Fibroblast of the aortic adventitia (primary cell): Measurements from ENCODE around the gene OR2L8. TPM values are rescaled to one million over a fixed set of nuclear protein-coding genes. Genes with fewer than 3 reads are reported as not detected.

ENCODE experiments used
- DNase-seq: peaks from one replicate; pipeline ENCODE4 v3.0.0-alpha.2; 2010; ENCODE audit warnings: low read depth
- H3K4me3 ChIP-seq: 2 replicates; pipeline ENCODE4 v1.5.1; 2011; ENCODE audit warnings: low read depth, mild to moderate bottlenecking, control low read depth, low read length, moderate library complexity
- total RNA-seq: library from RNA; depleted of rRNA; stranded (reverse); fragments of >200 nt; gene quantifications from 2 replicates; pipeline ENCODE4 v1.2.3, GENCODE V29; 2012; ENCODE audit warnings: low replicate concordance
- TF ChIP-seq, protein P1 (sequence below): IDR thresholded peaks from 2 replicates; pipeline ENCODE4 v1.5.1; 2011; ENCODE audit warnings: mild to moderate bottlenecking, low read length, control low read depth, inconsistent platforms; ENCODE audit not compliant: insufficient read depth

Gene OR2L8
- total RNA-seq, 1 donor = not detected

DNA sequence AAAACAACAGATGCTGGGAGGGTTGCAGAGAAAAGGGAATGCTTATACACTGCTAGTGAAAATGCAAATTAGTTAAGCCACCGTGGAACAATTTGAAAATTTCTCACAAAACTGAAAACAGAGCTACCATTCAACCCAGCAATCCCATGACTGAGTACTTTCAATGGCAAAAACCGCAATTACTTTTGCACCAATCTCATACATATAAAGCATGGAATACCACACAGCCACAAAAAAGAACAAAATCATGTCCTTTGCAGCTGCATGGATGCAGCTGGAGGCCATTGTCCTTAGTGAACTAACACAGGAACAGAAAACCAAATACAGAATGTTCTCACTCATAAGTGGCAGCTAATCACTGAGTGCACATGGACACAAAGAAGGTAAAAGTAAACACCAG is 34.9 kb upstream of the OR2L8 start:
- no peak for DNase-seq
- TF ChIP-seq, protein P1, sequence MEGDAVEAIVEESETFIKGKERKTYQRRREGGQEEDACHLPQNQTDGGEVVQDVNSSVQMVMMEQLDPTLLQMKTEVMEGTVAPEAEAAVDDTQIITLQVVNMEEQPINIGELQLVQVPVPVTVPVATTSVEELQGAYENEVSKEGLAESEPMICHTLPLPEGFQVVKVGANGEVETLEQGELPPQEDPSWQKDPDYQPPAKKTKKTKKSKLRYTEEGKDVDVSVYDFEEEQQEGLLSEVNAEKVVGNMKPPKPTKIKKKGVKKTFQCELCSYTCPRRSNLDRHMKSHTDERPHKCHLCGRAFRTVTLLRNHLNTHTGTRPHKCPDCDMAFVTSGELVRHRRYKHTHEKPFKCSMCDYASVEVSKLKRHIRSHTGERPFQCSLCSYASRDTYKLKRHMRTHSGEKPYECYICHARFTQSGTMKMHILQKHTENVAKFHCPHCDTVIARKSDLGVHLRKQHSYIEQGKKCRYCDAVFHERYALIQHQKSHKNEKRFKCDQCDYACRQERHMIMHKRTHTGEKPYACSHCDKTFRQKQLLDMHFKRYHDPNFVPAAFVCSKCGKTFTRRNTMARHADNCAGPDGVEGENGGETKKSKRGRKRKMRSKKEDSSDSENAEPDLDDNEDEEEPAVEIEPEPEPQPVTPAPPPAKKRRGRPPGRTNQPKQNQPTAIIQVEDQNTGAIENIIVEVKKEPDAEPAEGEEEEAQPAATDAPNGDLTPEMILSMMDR = no peak
- H3K4me3 ChIP-seq = no peak overlapping the region

DNA sequence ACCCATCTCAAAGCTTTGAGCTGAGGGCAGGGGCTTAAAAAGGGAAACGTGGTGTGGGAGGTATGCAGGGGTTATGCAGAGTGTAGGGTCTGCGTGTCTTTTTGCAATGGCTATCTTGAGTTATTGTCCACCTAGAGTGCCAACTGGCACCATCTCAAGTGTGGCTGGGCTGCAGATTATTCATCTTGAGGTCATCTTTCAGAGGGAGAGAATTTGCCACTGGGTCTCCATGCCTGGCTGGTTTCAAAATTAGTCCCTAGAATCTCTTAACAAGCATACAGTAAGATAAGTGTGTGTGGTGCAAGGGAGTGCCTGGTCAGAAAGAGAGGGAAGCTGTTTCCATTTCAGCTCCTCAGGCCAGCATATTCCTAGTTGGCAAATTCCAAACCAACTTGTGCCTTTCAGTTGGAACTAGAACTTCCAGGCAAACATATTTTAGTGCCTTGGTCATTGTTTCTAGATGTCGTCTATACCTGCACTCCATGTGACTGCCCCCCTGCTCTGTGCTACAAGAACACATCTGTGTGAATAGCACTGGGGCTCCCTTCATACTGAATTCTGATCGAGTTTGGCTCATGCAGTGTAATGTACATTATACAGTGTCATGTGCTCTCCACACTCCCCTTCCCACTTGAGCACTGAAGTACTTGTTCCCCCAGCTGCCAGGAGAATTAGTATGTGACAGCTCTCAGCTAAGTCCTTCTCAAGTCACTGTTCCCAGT is 33.6 kb upstream of the OR2L8 start:
- TF ChIP-seq, protein P1 = no peak

DNA sequence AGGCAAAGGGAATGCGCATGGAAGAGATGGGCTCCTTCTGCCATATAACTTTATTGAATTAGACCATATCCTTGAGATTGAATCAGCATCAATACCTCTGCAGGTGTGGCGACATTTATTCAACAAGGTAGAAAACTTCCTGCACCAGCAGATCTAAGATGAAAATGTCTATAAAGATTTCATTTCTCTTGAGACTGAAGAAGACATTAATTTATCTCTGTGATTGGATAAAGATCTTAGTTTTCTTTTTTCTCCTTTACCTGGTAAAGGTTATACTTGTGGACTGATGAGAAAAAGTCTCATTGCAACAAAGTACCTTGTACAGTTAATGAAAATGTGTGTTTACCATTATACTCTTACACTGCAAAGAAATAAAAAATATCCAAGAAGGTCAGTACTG is 28.7 kb upstream of the OR2L8 start, which contains the start of gene OR2T8:
Gene OR2T8 (plus strand): TSS at position 301 of the 400 bp plus-strand sequence. CDS start 766 bp downstream, outside the sequence.
- no peak for DNase-seq
- H3K4me3 ChIP-seq = no peak within 1 kb of the TSS
- TF ChIP-seq, protein P1 = no peak

More for the DNA sequence above, 33.6 kb upstream of the OR2L8 start:
- no peak overlapping the region for H3K4me3 ChIP-seq
- DNase-seq = no peak

DNA sequence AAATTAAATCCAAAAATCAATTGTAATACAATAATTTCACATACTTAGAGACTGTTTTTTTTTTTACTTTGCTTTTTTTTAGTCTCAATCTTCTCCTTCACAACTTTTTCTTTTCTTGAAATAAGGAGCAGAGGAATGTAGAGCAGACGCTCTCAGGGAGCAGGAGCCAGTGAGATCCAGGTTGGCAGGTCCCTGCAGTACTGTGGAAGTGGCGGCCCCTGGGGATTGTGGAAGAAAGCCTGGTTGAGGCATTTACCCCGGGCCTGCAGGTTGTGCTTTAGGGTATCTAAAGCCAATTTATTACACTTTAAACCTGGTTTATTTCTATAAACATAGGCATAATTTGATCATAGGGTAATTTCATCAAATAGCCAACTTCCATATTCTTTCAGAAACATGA is 24.7 kb upstream of the OR2L8 start:
- H3K4me3 ChIP-seq = no peak overlapping the region
- no peak for DNase-seq
- TF ChIP-seq, protein P1 = no peak

DNA sequence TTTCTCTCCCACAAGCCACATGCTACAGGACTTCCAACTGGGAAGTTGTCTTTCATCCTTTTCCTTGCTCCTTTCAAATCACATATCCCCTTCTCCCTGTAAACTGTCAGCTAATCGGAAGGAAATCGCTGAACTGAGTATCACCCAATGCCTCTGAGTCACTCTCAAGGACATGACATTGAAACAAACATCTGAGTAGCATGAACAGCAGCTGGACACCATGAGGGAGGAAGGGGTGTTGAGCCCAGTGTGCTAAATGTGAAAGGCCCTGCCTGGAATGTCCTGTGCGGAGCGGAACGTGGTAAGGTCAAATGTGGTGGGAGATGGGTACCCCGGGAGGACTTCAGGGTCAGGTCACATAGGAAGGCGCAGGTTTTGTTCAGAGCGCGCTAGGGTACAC is 23.8 kb upstream of the OR2L8 start, which contains the start of gene OR2AJ1:
Gene OR2AJ1 (plus strand): TSS at position 22 of the 400 bp plus-strand sequence. CDS start 8,880 bp downstream, outside the sequence.
- no peak within 1 kb of the TSS for H3K4me3 ChIP-seq
- TF ChIP-seq, protein P1 = no peak
- DNase-seq = no peak

DNA sequence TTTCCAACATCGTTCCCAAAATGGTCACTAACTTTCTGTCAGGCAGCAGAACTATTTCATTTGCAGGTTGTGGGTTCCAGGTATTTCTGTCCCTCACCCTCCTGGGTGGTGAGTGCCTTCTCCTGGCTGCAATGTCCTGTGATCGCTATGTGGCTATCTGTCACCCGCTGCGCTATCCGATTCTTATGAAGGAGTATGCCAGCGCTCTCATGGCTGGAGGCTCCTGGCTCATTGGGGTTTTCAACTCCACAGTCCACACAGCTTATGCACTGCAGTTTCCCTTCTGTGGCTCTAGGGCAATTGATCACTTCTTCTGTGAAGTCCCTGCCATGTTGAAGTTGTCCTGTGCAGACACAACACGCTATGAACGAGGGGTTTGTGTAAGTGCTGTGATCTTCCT is 14.7 kb upstream of the OR2L8 start:
- DNase-seq = no peak
- no peak overlapping the region for H3K4me3 ChIP-seq
- TF ChIP-seq, protein P1 = no peak

DNA sequence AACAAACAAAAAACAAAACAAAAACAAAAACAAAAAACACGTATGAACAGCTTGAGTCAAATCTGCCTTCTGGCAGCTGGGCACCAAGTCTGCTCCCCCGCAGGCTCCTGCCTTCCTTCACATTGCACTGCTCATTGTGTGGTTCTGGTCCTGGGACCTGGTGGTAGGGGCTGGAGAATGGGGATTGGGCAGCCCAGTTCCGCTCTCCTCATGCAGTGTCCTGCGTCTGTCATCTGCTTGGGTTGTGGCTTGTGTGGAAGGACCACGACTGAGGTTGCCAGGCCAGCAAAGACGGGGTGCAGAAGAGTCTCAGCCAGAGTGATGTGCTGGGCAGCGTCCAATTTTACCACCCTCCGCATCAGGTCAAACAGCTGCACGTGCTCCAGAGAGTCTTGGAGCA is 12.9 kb upstream of the OR2L8 start:
- TF ChIP-seq, protein P1 = no peak
- DNase-seq = no peak
- H3K4me3 ChIP-seq = no peak overlapping the region
